ENCODE measurements around the gene ACLY. TPM values are rescaled to one million over a fixed set of nuclear protein-coding genes. Genes with fewer than 3 reads are reported as not detected.

The ACLY gene
- total and polyA plus RNA-seq, 2 of the 13 experiments (the other 11 are each of a cell fraction or from before 2014, with no cell fraction given): 111 to 218 TPM

DNA sequence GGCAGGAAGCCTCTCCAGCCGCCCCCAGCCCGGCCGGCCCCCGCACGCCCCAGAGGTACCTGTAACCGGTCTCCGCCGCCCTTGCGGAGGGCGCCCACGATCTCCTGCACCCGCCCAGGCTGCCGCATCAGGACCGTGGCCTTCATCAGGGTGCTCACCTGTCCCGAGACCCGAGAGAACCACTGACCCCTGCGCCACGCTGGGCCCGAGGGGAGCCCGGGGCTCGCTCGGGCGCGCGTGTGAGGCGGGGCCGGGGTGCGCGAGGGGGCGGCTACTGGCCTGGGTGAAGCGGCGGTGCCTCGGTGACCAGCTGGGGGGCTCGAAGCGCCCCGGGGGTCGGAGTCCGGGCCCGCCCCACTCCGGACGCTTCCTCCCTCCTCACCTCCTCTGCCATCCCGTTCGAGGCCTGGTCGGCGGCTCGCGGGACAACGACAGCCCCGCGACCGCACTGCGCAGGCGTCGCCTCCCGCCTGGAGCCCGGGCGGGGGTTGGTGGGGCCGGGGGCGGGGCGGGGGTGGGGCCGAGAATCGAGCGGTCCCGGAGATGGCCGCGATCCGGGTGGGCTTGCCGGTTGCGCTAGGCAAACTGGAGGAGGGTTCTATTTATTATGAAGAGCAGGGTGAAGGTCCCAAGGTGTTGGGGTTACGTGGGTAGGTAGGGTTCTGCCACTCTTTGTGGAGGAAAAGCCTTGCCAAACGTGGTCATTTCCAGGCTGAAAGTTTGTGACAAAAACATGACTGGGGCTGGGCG is 82.8 kb downstream of the ACLY start, which contains the start of gene NT5C3B (continued):
- TF ChIP-seq ZSCAN25 (CRISPR knock-in tag; IDR thresholded peaks at IDR 0.05): peak; percentile 78
- TF ChIP-seq RXRA (CRISPR knock-in tag; IDR thresholded peaks at IDR 0.05): peak; percentile 36; the same call in 1 of the 2 replicates
- TF ChIP-seq, protein P1, sequence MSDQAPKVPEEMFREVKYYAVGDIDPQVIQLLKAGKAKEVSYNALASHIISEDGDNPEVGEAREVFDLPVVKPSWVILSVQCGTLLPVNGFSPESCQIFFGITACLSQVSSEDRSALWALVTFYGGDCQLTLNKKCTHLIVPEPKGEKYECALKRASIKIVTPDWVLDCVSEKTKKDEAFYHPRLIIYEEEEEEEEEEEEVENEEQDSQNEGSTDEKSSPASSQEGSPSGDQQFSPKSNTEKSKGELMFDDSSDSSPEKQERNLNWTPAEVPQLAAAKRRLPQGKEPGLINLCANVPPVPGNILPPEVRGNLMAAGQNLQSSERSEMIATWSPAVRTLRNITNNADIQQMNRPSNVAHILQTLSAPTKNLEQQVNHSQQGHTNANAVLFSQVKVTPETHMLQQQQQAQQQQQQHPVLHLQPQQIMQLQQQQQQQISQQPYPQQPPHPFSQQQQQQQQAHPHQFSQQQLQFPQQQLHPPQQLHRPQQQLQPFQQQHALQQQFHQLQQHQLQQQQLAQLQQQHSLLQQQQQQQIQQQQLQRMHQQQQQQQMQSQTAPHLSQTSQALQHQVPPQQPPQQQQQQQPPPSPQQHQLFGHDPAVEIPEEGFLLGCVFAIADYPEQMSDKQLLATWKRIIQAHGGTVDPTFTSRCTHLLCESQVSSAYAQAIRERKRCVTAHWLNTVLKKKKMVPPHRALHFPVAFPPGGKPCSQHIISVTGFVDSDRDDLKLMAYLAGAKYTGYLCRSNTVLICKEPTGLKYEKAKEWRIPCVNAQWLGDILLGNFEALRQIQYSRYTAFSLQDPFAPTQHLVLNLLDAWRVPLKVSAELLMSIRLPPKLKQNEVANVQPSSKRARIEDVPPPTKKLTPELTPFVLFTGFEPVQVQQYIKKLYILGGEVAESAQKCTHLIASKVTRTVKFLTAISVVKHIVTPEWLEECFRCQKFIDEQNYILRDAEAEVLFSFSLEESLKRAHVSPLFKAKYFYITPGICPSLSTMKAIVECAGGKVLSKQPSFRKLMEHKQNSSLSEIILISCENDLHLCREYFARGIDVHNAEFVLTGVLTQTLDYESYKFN (CRISPR knock-in tag; conservative IDR thresholded peaks at IDR 0.05): 0 out of 2 replicates have a peak, but pooled peaks have one; percentile 17
- TF ChIP-seq, protein P2, sequence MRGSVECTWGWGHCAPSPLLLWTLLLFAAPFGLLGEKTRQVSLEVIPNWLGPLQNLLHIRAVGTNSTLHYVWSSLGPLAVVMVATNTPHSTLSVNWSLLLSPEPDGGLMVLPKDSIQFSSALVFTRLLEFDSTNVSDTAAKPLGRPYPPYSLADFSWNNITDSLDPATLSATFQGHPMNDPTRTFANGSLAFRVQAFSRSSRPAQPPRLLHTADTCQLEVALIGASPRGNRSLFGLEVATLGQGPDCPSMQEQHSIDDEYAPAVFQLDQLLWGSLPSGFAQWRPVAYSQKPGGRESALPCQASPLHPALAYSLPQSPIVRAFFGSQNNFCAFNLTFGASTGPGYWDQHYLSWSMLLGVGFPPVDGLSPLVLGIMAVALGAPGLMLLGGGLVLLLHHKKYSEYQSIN (CRISPR knock-in tag; IDR thresholded peaks at IDR 0.05; ENCODE audit: borderline replicate concordance): no peak
- TF ChIP-seq PHF8 (CRISPR knock-in tag; IDR thresholded peaks at IDR 0.05): peak; percentile 93
- TF ChIP-seq ZNF598 (CRISPR knock-in tag; IDR thresholded peaks at IDR 0.05; ENCODE audit: borderline replicate concordance): no peak
- peak; percentile 27; the same call in 1 of the 2 replicates for TF ChIP-seq GATAD1 (CRISPR knock-in tag; IDR thresholded peaks at IDR 0.05)
- TF ChIP-seq FUBP1 (CRISPR knock-in tag; IDR thresholded peaks at IDR 0.05; ENCODE audit: borderline replicate concordance): no peak
- TF ChIP-seq ZNF713 (CRISPR knock-in tag; IDR thresholded peaks at IDR 0.05): no peak
- TF ChIP-seq POLR2AphosphoS5 (IDR thresholded peaks at IDR 0.05; ENCODE audit: low read depth, low read length): peak; percentile 80
- 0 out of 2 replicates have a peak, but pooled peaks have one; percentile 39 for TF ChIP-seq ZNF816 (CRISPR knock-in tag; IDR thresholded peaks at IDR 0.05; ENCODE audit: borderline replicate concordance)
- peak; percentile 29; the same call in 1 of the 2 replicates for TF ChIP-seq RAD21 (CRISPR knock-in tag; IDR thresholded peaks at IDR 0.05)
- TF ChIP-seq ZNF350 (CRISPR knock-in tag; IDR thresholded peaks at IDR 0.05; ENCODE audit: borderline replicate concordance, low read depth): no peak
- TF ChIP-seq ZNF75D (CRISPR knock-in tag; IDR thresholded peaks at IDR 0.05; ENCODE audit: borderline replicate concordance): no peak
- no peak for TF ChIP-seq ZNF83 (CRISPR knock-in tag; IDR thresholded peaks at IDR 0.05; ENCODE audit: borderline replicate concordance)
- TF ChIP-seq SNRNP70 (IDR thresholded peaks at IDR 0.05; ENCODE audit: low read depth, low read length): no peak
- TF ChIP-seq ZFX (CRISPR knock-in tag; IDR thresholded peaks at IDR 0.05; ENCODE audit: low read depth): peak; percentile 94
- 0 out of 2 replicates have a peak, but pooled peaks have one; percentile 47 for TF ChIP-seq TOPORS (CRISPR knock-in tag; IDR thresholded peaks at IDR 0.05)
- no peak for TF ChIP-seq SOX6 (IDR thresholded peaks at IDR 0.05)
- peak; percentile 5; the same call in 1 of the 2 replicates for TF ChIP-seq SOX6 (CRISPR knock-in tag; IDR thresholded peaks at IDR 0.05)
- peak; percentile 62; the same call in 1 of the 2 replicates for TF ChIP-seq ZNF772 (CRISPR knock-in tag; IDR thresholded peaks at IDR 0.05)
- TF ChIP-seq ZBTB26 (CRISPR knock-in tag; IDR thresholded peaks at IDR 0.05; ENCODE audit: borderline replicate concordance): 0 out of 2 replicates have a peak, but pooled peaks have one; percentile 0

All from HepG2 (cell line).